ENCODE results near the gene MUS81.

- TF ChIP-seq, protein P1, sequence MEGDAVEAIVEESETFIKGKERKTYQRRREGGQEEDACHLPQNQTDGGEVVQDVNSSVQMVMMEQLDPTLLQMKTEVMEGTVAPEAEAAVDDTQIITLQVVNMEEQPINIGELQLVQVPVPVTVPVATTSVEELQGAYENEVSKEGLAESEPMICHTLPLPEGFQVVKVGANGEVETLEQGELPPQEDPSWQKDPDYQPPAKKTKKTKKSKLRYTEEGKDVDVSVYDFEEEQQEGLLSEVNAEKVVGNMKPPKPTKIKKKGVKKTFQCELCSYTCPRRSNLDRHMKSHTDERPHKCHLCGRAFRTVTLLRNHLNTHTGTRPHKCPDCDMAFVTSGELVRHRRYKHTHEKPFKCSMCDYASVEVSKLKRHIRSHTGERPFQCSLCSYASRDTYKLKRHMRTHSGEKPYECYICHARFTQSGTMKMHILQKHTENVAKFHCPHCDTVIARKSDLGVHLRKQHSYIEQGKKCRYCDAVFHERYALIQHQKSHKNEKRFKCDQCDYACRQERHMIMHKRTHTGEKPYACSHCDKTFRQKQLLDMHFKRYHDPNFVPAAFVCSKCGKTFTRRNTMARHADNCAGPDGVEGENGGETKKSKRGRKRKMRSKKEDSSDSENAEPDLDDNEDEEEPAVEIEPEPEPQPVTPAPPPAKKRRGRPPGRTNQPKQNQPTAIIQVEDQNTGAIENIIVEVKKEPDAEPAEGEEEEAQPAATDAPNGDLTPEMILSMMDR (IDR thresholded peaks at IDR 0.05), result no peak
- TF ChIP-seq POLR2A (IDR thresholded peaks at IDR 0.05), result no peak
These were observed 55.6 kb downstream of the MUS81 start for GRCh38 chr11:65915821-65916251.
